BE2C (cell line): ENCODE data around the gene VPS9D1.

Source experiments
- DNase-seq: peaks from one replicate; pipeline ENCODE4 v3.0.0-alpha.2; 2020
- H3K27me3 ChIP-seq: fragments of 250-450 bp; sonication (Bioruptor Pico); 2 replicates; pipeline ENCODE4 v1.5.1; 2020; ENCODE audit warnings: mild to moderate bottlenecking
- H3K36me3 ChIP-seq: fragments of 250-450 bp; sonication (Bioruptor Pico); 2 replicates; pipeline ENCODE4 v1.5.1; 2020; ENCODE audit warnings: mild to moderate bottlenecking
- H3K4me1 ChIP-seq: fragments of 250-450 bp; sonication (Bioruptor Pico); 2 replicates; pipeline ENCODE4 v1.5.1; 2020
- H3K4me3 ChIP-seq: 2 replicates; pipeline ENCODE4 v1.5.1; 2011; ENCODE audit warnings: low read depth, low read length
- H3K9me3 ChIP-seq: fragments of 250-450 bp; sonication (Bioruptor Pico); 2 replicates; pipeline ENCODE4 v1.5.1; 2020
- TF ChIP-seq, protein P1 (sequence below): IDR thresholded peaks from 2 replicates; pipeline ENCODE4 v1.5.1; 2012; ENCODE audit warnings: mild to moderate bottlenecking, low read depth, low read length

The VPS9D1 gene

DNA sequence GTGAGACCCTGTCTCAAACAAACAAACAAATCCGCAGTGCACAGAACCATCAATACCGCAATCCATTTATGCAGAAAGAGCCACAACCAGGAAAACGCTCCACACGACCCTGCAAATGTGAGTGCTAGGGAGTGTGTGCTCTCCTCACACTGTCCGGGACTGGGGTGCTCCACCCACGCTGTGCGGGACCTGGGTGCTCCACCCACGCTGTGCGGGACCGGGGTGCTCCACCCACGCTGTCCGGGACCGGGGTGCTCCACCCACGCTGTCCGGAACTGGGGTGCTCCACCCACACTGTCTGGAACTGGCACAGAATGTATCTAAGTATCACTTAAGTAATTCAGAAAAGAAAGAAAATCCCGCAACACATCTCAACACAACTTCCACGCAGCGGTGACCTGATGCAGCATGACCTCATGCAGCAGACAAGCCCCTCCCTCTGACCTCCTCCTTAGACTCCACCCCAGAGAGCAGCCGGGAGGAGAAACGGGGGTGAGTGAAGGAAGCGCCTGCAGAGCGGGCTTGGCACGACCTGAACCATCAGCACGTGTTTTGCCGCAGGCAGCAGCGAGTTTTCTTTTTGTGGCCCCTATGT, 39.1 kb upstream of the VPS9D1 start:
- TF ChIP-seq, protein P1, sequence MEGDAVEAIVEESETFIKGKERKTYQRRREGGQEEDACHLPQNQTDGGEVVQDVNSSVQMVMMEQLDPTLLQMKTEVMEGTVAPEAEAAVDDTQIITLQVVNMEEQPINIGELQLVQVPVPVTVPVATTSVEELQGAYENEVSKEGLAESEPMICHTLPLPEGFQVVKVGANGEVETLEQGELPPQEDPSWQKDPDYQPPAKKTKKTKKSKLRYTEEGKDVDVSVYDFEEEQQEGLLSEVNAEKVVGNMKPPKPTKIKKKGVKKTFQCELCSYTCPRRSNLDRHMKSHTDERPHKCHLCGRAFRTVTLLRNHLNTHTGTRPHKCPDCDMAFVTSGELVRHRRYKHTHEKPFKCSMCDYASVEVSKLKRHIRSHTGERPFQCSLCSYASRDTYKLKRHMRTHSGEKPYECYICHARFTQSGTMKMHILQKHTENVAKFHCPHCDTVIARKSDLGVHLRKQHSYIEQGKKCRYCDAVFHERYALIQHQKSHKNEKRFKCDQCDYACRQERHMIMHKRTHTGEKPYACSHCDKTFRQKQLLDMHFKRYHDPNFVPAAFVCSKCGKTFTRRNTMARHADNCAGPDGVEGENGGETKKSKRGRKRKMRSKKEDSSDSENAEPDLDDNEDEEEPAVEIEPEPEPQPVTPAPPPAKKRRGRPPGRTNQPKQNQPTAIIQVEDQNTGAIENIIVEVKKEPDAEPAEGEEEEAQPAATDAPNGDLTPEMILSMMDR, result no peak
- no peaks in the 10 kb centered on the region for H3K27me3 ChIP-seq
- H3K36me3 ChIP-seq, result peaks cover 74% of the 10 kb centered on the region

DNA sequence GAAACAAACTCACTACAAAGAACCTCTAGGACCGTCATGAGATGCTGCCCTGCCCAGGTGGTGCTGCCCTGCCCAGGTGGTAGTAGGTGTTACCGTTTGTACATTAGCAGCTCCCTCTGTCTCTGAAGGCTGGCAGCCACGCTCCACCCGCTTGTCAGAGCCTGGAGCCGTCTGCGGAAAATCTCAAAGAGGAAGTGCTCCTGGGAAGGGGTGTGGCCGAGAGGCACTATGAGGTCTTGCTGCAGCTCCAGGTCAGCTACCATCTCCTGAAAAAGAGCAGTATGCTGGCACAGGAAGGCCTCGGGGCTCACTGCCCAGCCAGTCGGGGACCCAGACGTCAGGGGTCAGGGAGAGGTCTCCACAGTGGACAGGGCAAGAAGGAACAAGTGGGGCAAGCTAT, 28.9 kb upstream of the VPS9D1 start:
- TF ChIP-seq, protein P1, result no peak
- Histone ChIP-seq H3K4me1 (peaks cover 5% of the 10 kb centered on the region; the same call in 1 of the 2 replicates), H3K36me3 (peaks cover 60% of the 10 kb centered on the region), H3K9me3 (no peaks in the 10 kb centered on the region), H3K4me3 (no peak overlapping the region), H3K27me3 (no peaks in the 10 kb centered on the region)
- no peak for DNase-seq

More for the DNA sequence above, 39.1 kb upstream of the VPS9D1 start:
- no peaks in the 10 kb centered on the region for H3K4me1 ChIP-seq
- H3K4me3 ChIP-seq, result no peak overlapping the region
- no peak for DNase-seq
- H3K9me3 ChIP-seq, result no peaks in the 10 kb centered on the region

DNA sequence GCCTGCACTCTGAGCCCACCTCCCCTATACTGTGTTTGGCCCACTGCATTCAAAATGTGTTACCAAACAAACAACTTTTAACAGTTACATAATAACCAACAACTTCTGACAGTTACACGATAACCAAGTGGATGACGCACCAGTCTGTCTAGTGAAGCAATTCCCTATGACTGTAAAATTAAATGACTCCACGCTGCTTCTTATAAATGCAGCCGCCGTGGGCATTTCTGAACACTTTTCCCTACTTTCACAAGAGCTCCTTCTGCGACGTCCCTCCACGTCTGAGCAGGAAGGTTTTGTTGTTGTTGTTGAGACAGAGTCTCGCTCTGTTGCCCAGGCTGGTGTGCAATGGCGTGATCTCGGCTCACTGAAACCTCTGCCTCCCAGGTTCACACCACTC, 28.2 kb upstream of the VPS9D1 start:
- Histone ChIP-seq H3K27me3 (no peaks in the 10 kb centered on the region), H3K4me3 (no peak overlapping the region), H3K36me3 (peaks cover 63% of the 10 kb centered on the region), H3K4me1 (0 out of 2 replicates have a peak, but pooled peaks cover 5% of the 10 kb centered on the region), H3K9me3 (no peaks in the 10 kb centered on the region)
- TF ChIP-seq, protein P1, result no peak
- DNase-seq, result no peak

DNA sequence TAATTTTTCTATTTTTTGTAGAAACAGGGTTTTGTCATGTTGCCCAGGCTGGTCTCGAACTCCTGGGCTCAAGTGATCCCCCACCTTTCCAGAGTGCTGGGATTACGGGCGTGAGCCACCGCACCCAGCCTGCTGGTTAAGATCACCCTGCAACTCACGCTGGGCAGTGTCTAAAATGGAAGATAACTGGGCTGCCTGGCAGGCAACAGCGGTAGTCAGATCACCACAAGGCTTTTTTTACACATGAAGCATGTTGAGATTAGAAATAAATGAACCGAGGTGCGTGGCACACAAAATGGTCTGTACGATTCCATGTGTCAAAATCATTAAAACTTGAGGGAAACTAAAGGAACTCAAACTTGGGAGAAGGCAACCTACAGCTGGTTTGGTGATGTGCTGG, 27.4 kb upstream of the VPS9D1 start:
- Histone ChIP-seq H3K4me1 (no peaks in the 10 kb centered on the region), H3K27me3 (no peaks in the 10 kb centered on the region), H3K9me3 (no peaks in the 10 kb centered on the region), H3K36me3 (peaks cover 71% of the 10 kb centered on the region), H3K4me3 (no peak overlapping the region)
- no peak for DNase-seq
- TF ChIP-seq, protein P1, result no peak

GRCh38 chr16:89746043-89746442, 25.3 kb upstream of the VPS9D1 start:
- Histone ChIP-seq H3K4me1 (no peaks in the 10 kb centered on the region), H3K27me3 (no peaks in the 10 kb centered on the region), H3K4me3 (no peak overlapping the region), H3K9me3 (no peaks in the 10 kb centered on the region), H3K36me3 (peaks cover 74% of the 10 kb centered on the region)
- DNase-seq, result no peak
- TF ChIP-seq, protein P1, result no peak

DNA sequence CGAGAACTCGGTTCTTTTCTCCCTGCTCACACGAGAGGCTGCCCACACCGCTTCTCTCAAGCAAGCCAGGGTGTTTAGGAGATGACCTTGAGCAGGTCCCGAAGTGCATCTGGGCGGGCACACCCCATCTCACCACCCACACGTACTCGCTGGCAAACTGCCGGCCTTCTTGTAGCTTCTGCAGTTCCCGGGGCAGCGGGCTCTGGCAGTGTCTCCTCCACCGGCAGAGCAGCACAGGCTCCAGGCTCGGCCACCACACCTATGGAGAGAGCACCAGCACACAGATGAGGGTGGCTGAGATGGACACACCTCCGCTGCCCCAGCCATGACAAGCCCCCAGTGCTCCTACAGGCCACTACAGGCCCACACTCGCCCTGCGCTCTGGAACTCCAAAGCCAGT, 24.1 kb upstream of the VPS9D1 start:
- H3K36me3 ChIP-seq, result peaks cover 79% of the 10 kb centered on the region

More for the DNA sequence above, 24.1 kb upstream of the VPS9D1 start:
- no peak overlapping the region for H3K4me3 ChIP-seq
- TF ChIP-seq, protein P1, result no peak
- H3K9me3 ChIP-seq, result no peaks in the 10 kb centered on the region
- no peaks in the 10 kb centered on the region for H3K4me1 ChIP-seq
- DNase-seq, result no peak
- H3K27me3 ChIP-seq, result no peaks in the 10 kb centered on the region
